GM12878 (cell line): Measurements from ENCODE around the gene CAPZB. TPM values are rescaled to one million over a fixed set of nuclear protein-coding genes. Genes with fewer than 3 reads are reported as not detected.

Source experiments
- ATAC-seq: fragments of 200-7000 bp; cut with Tn5 transposase; 3 replicates; pipeline ENCODE4 v1.9.1; 2020; ENCODE audit warnings: mild to moderate bottlenecking, moderate library complexity
- BruUV-seq: library from RNA; stranded (reverse); fragments of 400-500 nt; replicated peaks from 2 replicates; lab custom pipeline; 2021; lab: Mats Ljungman, UMichigan
- CTCF ChIA-PET: fragments of 300-600 bp; sonication (Branson Sonifier 250); formaldehyde crosslinking; extraction: SDS; loops from one replicate; lab custom pipeline; 2021; ENCODE audit warnings: inconsistent platforms; lab: Yijun Ruan, JAX
- POLR2A ChIA-PET: fragments of 350-600 bp; formaldehyde crosslinking; extraction: SDS; loops from one replicate; lab custom pipeline; 2021; ENCODE audit warnings: inconsistent platforms; lab: Charles Lee
- RAD21 ChIA-PET: fragments of 300-600 bp; sonication (Branson Sonifier 250); formaldehyde crosslinking; loops from one replicate; lab custom pipeline; 2023; ENCODE audit warnings: antibody characterized with exemption; ENCODE audit not compliant: unreplicated experiment; lab: Charles Lee
- SMC1A ChIA-PET: fragments of 300-600 bp; sonication (Branson Sonifier 250); formaldehyde crosslinking; loops from one replicate; lab custom pipeline; 2023; ENCODE audit not compliant: unreplicated experiment, uncharacterized antibody; lab: Charles Lee
- DNase-seq: peaks from one replicate; pipeline ENCODE4 v3.0.0-alpha.2; 2011; ENCODE audit warnings: low read depth, low spot score
- FAIRE-seq: peaks from 3 replicates; lab custom pipeline; 2011; peaks lifted over from hg19 to GRCh38; lab: Jason Lieb, UNC
- H2AFZ ChIP-seq: 2 replicates; pipeline ENCODE4 v1.6.0; 2011; ENCODE audit warnings: low read depth, low read length, control low read depth; ENCODE audit not compliant: control insufficient read depth
- H3K27ac ChIP-seq: 2 replicates; pipeline ENCODE4 v1.5.1; 2011; ENCODE audit warnings: control low read depth; ENCODE audit not compliant: control insufficient read depth, insufficient read depth
- H3K27me3 ChIP-seq, 2 experiments: replicated peaks in 1 of 2; 2 replicates each; pipeline versions ENCODE4 v1.6.0 to v1.6.1; 2011; ENCODE audit warnings: low read length in 1 of 2; ENCODE audit not compliant: control insufficient read depth in 2 of 2, insufficient read depth in 2 of 2
- H3K36me3 ChIP-seq, 2 experiments: 2 replicates each; pipeline ENCODE4 v1.5.1; 2011; ENCODE audit warnings: low read length in 1 of 2; ENCODE audit not compliant: control insufficient read depth in 2 of 2, insufficient read depth in 2 of 2
- H3K4me1 ChIP-seq: 2 replicates; pipeline ENCODE4 v1.6.1; 2011; ENCODE audit warnings: mild to moderate bottlenecking, low read length, moderate library complexity, mixed read lengths; ENCODE audit not compliant: control insufficient read depth, insufficient read depth
- H3K4me2 ChIP-seq: 2 replicates; pipeline ENCODE4 v1.6.0; 2011; ENCODE audit warnings: control low read depth; ENCODE audit not compliant: control insufficient read depth, insufficient read depth
- H3K4me3 ChIP-seq: fragments of 200-600 bp; sonication (generic); 2 replicates; pipeline ENCODE4 v1.5.1; 2016
- H3K79me2 ChIP-seq: 2 replicates; pipeline ENCODE4 v1.6.0; 2011; ENCODE audit warnings: low read length; ENCODE audit not compliant: control insufficient read depth, insufficient read depth
- H3K9ac ChIP-seq: 2 replicates; pipeline ENCODE4 v1.8.0; 2011; ENCODE audit warnings: low read length, control low read depth, mixed read lengths; ENCODE audit not compliant: control insufficient read depth, insufficient read depth
- H3K9me3 ChIP-seq: replicated peaks from 3 replicates; pipeline ENCODE4 v1.5.1; 2011; ENCODE audit warnings: mild to moderate bottlenecking, low read length; ENCODE audit not compliant: control insufficient read depth, insufficient read depth
- H4K20me1 ChIP-seq: 2 replicates; pipeline ENCODE4 v1.6.0; 2011; ENCODE audit not compliant: control insufficient read depth, insufficient read depth
- ATF3 ChIP-seq: IDR thresholded peaks from 2 replicates; pipeline ENCODE4 v1.6.1; 2011; ENCODE audit warnings: low read depth, mild to moderate bottlenecking, low read length, moderate library complexity, borderline replicate concordance; ENCODE audit errors: extremely low read depth
- BMI1 ChIP-seq: fragments of 450-650 bp; IDR thresholded peaks from 2 replicates; pipeline ENCODE4 v1.6.1; 2016; ENCODE audit warnings: mild to moderate bottlenecking, moderate library complexity, borderline replicate concordance
- EP300 ChIP-seq, 2 experiments: fragments of 150-350 bp in 1 of 2; IDR thresholded peaks; 2 replicates each; pipeline ENCODE4 v1.6.1; 2011 to 2012; ENCODE audit warnings: low read depth in 2 of 2, low read length in 2 of 2, borderline replicate concordance in 1 of 2, improper control_type of control experiment in 1 of 2, inconsistent platforms in 1 of 2; ENCODE audit not compliant: control insufficient read depth in 1 of 2
- IRF3 ChIP-seq: fragments of 450-650 bp; IDR thresholded peaks from 2 replicates; pipeline ENCODE4 v1.6.1; 2014; ENCODE audit warnings: mild to moderate bottlenecking
- MEF2A ChIP-seq: IDR thresholded peaks from 2 replicates; pipeline ENCODE4 v1.6.1; 2011; ENCODE audit warnings: low read depth, mild to moderate bottlenecking, low read length, moderate library complexity; ENCODE audit not compliant: insufficient read depth
- NFYB ChIP-seq: IDR thresholded peaks from 2 replicates; pipeline ENCODE4 v1.6.1; 2011; ENCODE audit warnings: low read depth, mild to moderate bottlenecking, low read length, improper control_type of control experiment, moderate library complexity; ENCODE audit not compliant: insufficient read depth
- RFX5 ChIP-seq: IDR thresholded peaks from 2 replicates; pipeline ENCODE4 v1.6.1; 2011; ENCODE audit warnings: low read depth, low read length, improper control_type of control experiment
- SIN3A ChIP-seq: IDR thresholded peaks from 2 replicates; pipeline ENCODE4 v1.6.1; 2012; ENCODE audit warnings: low read depth, low read length, improper control_type of control experiment
- SMARCA5 ChIP-seq: fragments of 450-650 bp; IDR thresholded peaks from 2 replicates; pipeline ENCODE4 v1.6.1; 2017; ENCODE audit warnings: mild to moderate bottlenecking
- ZNF217 ChIP-seq: fragments of 450-650 bp; IDR thresholded peaks from 2 replicates; pipeline ENCODE4 v1.6.1; 2017; ENCODE audit warnings: antibody characterized with exemption, mild to moderate bottlenecking
- ZNF274 ChIP-seq: IDR thresholded peaks from one replicate; pipeline ENCODE4 v1.8.0; 2011; ENCODE audit not compliant: insufficient read length, insufficient read depth
- WGBS: methylation state at CpG from one replicate; pipeline ENCODE4 v1.1.6; 2016; ENCODE audit warnings: low lambda C conversion rate; ENCODE audit not compliant: insufficient replicate concordance, insufficient coverage; ENCODE audit errors: missing lambda C conversion rate; 5-methylcytosine and 5-hydroxymethylcytosine counted together
- in situ Hi-C: fragments of 300-500 bp; cut with MboI; formaldehyde crosslinking; loops from 9 replicates; pipeline ENCODE4 v1.14.3; 2018; ENCODE audit warnings: mixed read lengths
- intact Hi-C: fragments of 100-400 bp; cut with micrococcal nuclease; formaldehyde crosslinking; loops from one replicate; pipeline ENCODE4 v1.14.2; 2022; ENCODE audit not compliant: unreplicated experiment
- polyA plus RNA-seq, 11 experiments: library from polyadenylated mRNA; depleted of rRNA in 4 of 11; unstranded in 6 of 11; stranded (reverse) in 5 of 11; fragments of >200 nt; fragmentation: Nextera tagmentation in 4 of 11; fragmentation: Illumina TruSeq in 1 of 11; extraction: Ambion mirVana in 4 of 11; extraction: Trizol in 1 of 11; gene quantifications; 1 replicate in 1 of 11; 2 replicates in 10 of 11; pipeline versions ENCODE4 v1.2.1 to v1.2.3, GENCODE V29; 2011 to 2016; ENCODE audit warnings: inconsistent platforms in 2 of 11, missing spikeins in 2 of 11, low read depth in 1 of 11
- total RNA-seq, 4 experiments: library from RNA; depleted of rRNA in 3 of 4; stranded (reverse); fragments of >200 nt in 3 of 4; fragmentation: Illumina TruSeq in 1 of 4; extraction: Trizol in 1 of 4; gene quantifications; 2 replicates each; pipeline versions ENCODE4 v1.2.1 to v1.2.3, GENCODE V29; 2013 to 2021
- TF ChIP-seq, protein P1 (sequence below): IDR thresholded peaks from 2 replicates; pipeline ENCODE4 v1.6.1; 2012; ENCODE audit warnings: mild to moderate bottlenecking, low read depth, low read length
- TF ChIP-seq, protein P2 (sequence below): fragments of 450-650 bp; IDR thresholded peaks from 2 replicates; pipeline ENCODE4 v1.6.1; 2017; ENCODE audit warnings: antibody characterized with exemption, mild to moderate bottlenecking, moderate library complexity

CAPZB gene
- total and polyA plus RNA-seq, 10 of the 15 experiments (the other 5 are each of a cell fraction or from before 2014, with no cell fraction given): 104 to 454 (median 213) TPM

DNA sequence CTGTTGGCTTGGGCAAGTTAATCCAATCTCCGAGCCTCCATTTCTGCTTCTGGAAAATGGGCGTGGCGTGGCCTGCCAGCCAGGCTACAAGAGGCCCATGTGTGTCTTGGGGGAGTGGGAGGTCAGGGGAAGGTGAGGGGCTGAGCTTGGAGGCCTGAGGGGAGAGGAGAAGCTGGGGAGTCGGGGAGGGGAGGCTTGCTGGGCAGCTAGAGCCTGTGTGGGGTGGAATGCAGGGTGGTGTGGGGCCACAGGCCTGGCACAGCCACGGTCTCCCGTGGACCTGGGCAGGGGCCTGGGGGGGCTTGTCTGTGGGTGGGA, 158.6 kb downstream of the CAPZB start:
- no peak for FAIRE-seq

More for the DNA sequence above, 158.6 kb downstream of the CAPZB start:
- no peak overlapping the region for H3K9ac ChIP-seq
- ChIA-PET SMC1A (no interaction called here), RAD21 (no interaction called here), CTCF (no interaction called here)
- in situ Hi-C loops: no loop called here
- H3K4me3 ChIP-seq: no peak overlapping the region
- H3K79me2 ChIP-seq: no peaks in the 10 kb centered on the region
- H2AFZ ChIP-seq: no peak overlapping the region
- H4K20me1 ChIP-seq: no peaks in the 10 kb centered on the region
- no peak overlapping the region for H3K27ac ChIP-seq
- H3K4me2 ChIP-seq: no peak overlapping the region
- no peaks in the 10 kb centered on the region for H3K9me3 ChIP-seq
- no peak for TF ChIP-seq ATF3
- TF ChIP-seq NFYB: no peak
- no peak for TF ChIP-seq SMARCA5
- TF ChIP-seq SIN3A: no peak
- TF ChIP-seq, protein P1, sequence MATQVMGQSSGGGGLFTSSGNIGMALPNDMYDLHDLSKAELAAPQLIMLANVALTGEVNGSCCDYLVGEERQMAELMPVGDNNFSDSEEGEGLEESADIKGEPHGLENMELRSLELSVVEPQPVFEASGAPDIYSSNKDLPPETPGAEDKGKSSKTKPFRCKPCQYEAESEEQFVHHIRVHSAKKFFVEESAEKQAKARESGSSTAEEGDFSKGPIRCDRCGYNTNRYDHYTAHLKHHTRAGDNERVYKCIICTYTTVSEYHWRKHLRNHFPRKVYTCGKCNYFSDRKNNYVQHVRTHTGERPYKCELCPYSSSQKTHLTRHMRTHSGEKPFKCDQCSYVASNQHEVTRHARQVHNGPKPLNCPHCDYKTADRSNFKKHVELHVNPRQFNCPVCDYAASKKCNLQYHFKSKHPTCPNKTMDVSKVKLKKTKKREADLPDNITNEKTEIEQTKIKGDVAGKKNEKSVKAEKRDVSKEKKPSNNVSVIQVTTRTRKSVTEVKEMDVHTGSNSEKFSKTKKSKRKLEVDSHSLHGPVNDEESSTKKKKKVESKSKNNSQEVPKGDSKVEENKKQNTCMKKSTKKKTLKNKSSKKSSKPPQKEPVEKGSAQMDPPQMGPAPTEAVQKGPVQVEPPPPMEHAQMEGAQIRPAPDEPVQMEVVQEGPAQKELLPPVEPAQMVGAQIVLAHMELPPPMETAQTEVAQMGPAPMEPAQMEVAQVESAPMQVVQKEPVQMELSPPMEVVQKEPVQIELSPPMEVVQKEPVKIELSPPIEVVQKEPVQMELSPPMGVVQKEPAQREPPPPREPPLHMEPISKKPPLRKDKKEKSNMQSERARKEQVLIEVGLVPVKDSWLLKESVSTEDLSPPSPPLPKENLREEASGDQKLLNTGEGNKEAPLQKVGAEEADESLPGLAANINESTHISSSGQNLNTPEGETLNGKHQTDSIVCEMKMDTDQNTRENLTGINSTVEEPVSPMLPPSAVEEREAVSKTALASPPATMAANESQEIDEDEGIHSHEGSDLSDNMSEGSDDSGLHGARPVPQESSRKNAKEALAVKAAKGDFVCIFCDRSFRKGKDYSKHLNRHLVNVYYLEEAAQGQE: no peak
- TF ChIP-seq ZNF217: no peak
- TF ChIP-seq MEF2A: no peak
- no peak for TF ChIP-seq ZNF274
- no peak for TF ChIP-seq BMI1
- TF ChIP-seq, protein P2, sequence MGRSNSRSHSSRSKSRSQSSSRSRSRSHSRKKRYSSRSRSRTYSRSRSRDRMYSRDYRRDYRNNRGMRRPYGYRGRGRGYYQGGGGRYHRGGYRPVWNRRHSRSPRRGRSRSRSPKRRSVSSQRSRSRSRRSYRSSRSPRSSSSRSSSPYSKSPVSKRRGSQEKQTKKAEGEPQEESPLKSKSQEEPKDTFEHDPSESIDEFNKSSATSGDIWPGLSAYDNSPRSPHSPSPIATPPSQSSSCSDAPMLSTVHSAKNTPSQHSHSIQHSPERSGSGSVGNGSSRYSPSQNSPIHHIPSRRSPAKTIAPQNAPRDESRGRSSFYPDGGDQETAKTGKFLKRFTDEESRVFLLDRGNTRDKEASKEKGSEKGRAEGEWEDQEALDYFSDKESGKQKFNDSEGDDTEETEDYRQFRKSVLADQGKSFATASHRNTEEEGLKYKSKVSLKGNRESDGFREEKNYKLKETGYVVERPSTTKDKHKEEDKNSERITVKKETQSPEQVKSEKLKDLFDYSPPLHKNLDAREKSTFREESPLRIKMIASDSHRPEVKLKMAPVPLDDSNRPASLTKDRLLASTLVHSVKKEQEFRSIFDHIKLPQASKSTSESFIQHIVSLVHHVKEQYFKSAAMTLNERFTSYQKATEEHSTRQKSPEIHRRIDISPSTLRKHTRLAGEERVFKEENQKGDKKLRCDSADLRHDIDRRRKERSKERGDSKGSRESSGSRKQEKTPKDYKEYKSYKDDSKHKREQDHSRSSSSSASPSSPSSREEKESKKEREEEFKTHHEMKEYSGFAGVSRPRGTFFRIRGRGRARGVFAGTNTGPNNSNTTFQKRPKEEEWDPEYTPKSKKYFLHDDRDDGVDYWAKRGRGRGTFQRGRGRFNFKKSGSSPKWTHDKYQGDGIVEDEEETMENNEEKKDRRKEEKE: no peak
- no peak for TF ChIP-seq EP300 (IDR thresholded peaks at IDR 0.05; ENCODE audit: borderline replicate concordance in 1 of 2, control insufficient read depth in 1 of 2, low read depth in 2 of 2, low read length in 2 of 2)
- no peak for TF ChIP-seq IRF3
- TF ChIP-seq RFX5: no peak
- TF ChIP-seq, all 136 proteins: peak for 0
- no peaks in the 10 kb centered on the region for H3K27me3 ChIP-seq
- no peak for DNase-seq
- H3K4me1 ChIP-seq: no peaks in the 10 kb centered on the region
- no peak for ATAC-seq
- POLR2A ChIA-PET: no interaction called here
- 92% methylated on average over 3 of the region's 6 CpGs for WGBS
- BruUV-seq: no TSS peak
- peaks cover 4 to 12% of the 10 kb centered on the region in 2 experiments; a peak in 3 of 4 replicates for H3K36me3 ChIP-seq
- intact Hi-C loops: no loop called here
